Glomerular endothelial cell (primary cell): ENCODE results near the gene ATP8A1. TPM values are rescaled to one million over a fixed set of nuclear protein-coding genes. Genes with fewer than 3 reads are reported as not detected.

Experiments used
- DNase-seq: peaks from one replicate; pipeline ENCODE4 v3.0.0-alpha.2; 2011; ENCODE audit warnings: low read depth, low spot score; ENCODE audit errors: extremely low read depth
- total RNA-seq: library from RNA; depleted of rRNA; stranded (reverse); fragments of >200 nt; gene quantifications from 2 replicates; pipeline ENCODE4 v1.2.3, GENCODE V29; 2015

Gene ATP8A1
- total RNA-seq, 1 donor from 2014 or later = 9.7 TPM

- no peak for DNase-seq
Measured at GRCh38 chr4:42628740-42629139, 28.2 kb downstream of the ATP8A1 start.

DNA sequence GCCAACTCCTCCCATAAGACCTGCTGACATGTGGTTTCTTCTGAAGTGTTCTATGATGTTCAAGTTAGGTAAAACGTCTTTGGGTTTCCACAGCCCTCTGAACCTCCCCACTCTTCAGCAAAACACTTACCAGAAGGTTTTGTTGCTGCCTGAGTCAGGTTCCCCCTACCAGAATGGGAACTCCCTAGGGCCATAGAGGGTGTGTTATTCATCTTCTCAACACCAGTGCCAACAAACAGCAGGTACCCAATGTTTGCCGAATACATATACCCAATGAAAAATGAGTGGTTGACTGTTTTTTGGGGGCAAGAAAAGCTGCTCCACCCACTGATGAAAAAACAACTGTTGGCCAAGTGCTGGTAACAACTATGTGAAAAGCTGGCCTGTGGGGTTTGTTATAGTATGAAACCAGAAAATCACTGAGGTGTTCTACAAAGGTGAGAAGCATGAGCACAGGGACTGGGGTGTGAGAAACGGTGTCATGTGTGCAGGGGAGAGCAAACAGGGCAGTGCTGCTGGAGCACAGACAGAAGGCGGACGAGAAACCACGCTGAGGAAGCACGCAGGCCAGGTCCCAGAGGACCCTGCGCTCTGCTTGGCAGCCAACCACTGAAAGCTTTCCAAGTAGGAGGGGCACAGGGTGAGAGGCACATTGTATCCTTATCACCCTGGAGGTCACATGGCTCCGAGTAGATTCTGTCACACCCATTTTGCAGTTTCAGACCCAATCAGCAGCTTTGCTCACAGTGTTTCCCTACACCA is 28.8 kb downstream of the ATP8A1 start:
- no peak for DNase-seq

DNA sequence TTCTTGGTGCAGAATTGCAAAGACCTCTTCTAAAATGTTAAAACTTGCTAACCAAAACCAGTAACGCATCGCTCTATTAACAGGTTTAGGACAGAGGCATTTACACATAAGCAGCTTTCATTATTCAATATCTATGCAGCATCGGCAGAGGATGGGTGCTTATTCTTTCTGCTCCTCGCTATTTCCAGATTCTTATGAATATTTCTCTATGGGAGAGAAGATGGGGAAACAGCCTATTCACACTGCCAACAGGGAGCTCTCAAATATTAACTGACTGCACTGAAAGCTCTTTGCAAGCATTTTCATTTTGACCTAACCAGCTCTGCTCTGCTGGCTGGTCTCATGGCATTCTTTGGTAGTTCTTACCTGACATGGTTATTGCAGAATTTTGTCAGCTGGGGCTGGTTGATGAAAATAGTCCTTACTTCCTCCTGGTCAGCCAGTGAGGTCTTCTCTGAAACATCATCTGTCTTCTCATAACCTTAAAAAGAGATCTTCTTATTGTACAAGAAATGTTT is 30.2 kb downstream of the ATP8A1 start:
- DNase-seq = no peak

GRCh38 chr4:42625329-42625728 is 31.6 kb downstream of the ATP8A1 start:
- no peak for DNase-seq

DNA sequence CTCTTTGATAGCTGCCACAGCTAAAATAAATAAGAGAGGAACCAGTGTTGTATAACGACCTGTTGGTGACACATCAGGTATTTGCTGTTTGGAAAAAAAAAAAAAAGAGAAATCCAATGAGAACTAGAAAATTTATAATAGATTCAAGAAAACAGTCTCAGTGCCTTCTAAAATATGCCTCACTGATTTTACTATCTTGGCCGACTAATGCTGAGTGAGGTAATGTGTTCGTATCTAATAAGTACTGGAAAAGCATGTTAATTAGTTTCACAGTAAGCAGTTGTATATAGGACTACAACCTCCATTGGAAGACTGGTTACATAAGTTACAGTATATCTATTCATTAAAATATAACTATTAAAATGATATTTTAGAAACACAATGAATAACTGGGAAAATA is 32.4 kb downstream of the ATP8A1 start:
- DNase-seq = no peak

- DNase-seq = no peak
Measured at GRCh38 chr4:42618023-42618422, 38.9 kb downstream of the ATP8A1 start.

GRCh38 chr4:42617030-42617429 is 39.9 kb downstream of the ATP8A1 start:
- no peak for DNase-seq

DNA sequence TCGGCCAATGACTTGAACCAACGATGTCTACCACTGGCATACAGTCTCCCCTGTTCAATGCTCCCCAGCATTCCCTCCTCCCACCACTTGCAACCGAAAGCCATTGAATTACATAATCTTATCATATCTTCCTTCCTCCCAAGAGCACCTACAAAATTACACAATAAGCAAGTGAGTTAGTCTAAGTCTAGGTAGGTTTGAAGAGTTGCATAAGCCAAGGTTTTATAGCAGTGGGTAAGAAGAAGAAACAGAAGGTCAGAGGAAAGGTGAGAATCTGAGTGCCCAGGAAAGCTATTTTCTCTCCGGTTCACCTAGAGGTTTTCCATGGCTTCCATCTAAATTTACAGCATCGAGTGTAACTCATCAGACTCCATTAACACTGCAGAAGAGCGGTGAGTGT is 40.3 kb downstream of the ATP8A1 start:
- no peak for DNase-seq

DNA sequence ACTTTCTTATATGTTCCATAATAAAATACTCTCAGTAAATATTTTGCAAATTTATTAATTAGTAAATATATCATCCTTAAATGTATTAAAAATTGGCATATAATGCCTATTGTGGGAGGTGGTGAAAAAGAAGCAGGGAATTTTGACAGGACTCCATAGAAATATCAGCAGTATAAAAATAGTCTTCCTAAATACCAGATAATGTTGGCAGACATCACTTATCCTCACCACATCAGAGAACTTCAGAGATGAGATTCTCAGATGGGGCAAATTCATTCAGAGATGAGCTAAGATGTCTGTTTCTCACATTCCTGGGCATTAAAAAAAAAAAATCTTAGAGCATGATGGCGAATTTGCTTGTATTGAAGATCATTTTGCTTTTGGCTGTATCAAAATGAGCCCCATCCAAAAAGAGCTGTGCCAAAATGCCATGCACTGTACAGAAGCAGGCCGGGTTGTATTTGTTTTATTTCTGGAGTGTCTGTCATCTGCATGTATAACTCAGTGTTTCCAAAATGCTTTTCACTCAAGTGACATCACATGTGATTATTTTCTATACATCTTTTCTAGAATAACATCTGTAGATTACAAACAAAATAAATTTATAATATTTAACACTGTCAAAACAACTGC is 41.7 kb downstream of the ATP8A1 start:
- DNase-seq = no peak

- no peak for DNase-seq
Measured at GRCh38 chr4:42612898-42613297, 44.0 kb downstream of the ATP8A1 start.

- no peak for DNase-seq
Measured at GRCh38 chr4:42610941-42611340, 46.0 kb downstream of the ATP8A1 start.

DNA sequence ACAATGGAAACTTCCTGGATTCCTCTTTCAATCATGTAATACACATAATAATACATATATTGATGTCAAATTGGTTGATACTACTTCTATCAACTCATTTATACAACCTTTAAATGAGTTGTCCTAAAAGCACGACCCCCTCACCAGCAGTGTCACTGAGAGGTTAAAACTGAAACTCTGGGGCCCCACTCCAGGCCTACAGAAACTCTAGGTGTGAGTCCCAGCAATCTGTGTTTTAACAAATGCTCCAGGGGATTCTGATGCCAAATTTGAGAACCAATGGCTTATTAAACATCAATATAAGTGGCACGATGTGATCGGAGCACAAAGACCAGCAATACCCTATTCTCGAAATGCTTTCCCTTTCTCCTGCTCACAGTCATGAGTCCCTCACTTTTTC is 47.9 kb downstream of the ATP8A1 start:
- no peak for DNase-seq

GRCh38 chr4:42608551-42608950 is 48.4 kb downstream of the ATP8A1 start:
- no peak for DNase-seq

- DNase-seq = no peak
Measured at GRCh38 chr4:42607011-42607726, 49.7 kb downstream of the ATP8A1 start.

GRCh38 chr4:42605264-42605663 is 51.6 kb downstream of the ATP8A1 start:
- DNase-seq = no peak

DNA sequence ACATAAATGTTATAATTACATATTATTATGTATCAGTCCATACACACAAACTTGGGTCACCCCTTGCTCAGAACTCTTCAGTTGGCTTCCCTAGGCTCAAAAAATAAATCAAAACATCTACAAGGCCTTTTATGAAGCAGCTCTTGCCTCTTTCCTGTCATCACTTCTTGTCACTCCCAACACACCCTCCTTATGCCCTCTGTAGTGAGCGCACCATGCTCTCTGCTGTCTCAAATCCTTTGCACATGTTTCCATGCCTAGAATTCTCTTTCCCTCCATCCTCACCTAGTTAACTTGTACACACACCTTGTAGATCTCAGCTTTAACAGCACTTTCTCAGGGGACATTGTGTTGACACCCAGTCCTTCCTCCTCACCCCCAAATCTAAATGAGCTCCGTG is 53.0 kb downstream of the ATP8A1 start:
- DNase-seq = no peak

GRCh38 chr4:42600578-42600977 is 56.3 kb downstream of the ATP8A1 start:
- DNase-seq = no peak

DNA sequence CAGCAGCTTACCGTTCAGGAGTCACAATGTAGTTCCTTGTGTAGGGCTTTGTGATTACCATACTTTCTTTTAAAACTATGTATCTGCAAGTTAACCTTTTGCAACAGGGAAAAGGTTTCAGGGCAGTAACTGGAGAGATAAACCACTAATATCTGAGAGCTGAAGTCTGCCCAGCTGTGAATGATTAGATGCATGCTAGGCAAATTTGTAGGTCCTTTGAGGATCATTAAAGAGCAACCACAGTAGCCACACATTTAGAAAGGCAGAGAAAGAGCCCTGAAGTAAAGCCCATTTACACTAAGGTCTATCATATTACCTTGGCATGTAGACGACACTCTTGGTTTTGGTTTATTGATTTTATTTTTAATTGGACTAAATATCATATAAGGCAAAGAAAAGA is 60.0 kb downstream of the ATP8A1 start:
- no peak for DNase-seq

- no peak for DNase-seq
Measured at GRCh38 chr4:42594888-42595287, 62.0 kb downstream of the ATP8A1 start.

GRCh38 chr4:42588909-42589308 is 68.0 kb downstream of the ATP8A1 start:
- DNase-seq = no peak

GRCh38 chr4:42586775-42587174 is 70.1 kb downstream of the ATP8A1 start:
- DNase-seq = no peak

DNA sequence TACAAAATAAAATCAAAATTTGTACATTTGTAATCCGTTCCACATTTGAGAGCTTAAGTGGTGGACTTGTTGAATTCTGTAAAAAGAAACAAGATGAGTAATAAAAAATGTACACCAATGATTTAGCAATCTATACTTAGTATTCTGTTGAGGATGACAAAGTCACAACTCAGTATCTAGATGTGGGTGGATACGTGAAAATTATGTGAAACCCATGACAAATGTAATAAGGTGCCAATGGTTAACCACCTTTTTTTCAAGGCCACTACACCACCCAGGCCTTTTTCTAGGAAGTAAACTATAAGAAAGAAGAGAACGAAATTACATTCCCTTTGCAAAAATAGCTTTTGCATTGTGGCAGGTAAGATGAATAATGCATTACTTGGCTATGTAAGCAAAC is 77.0 kb downstream of the ATP8A1 start:
- no peak for DNase-seq
